Activated CD4-positive, alpha-beta T cell treated with anti-CD3 and anti-CD28 coated beads, Interleukin-2, amount 10 ng/mL, durations not matched to agents 24 days and 14 days (primary cell): ENCODE results near the gene NDEL1. TPM values are rescaled to one million over a fixed set of nuclear protein-coding genes. Genes with fewer than 3 reads are reported as not detected.

Experiments
- DNase-seq: peaks from one replicate; pipeline ENCODE4 v3.0.0; 2022
- H3K27ac Mint-ChIP-seq: one replicate; pipeline ENCODE4 v1.8.0; 2022; ENCODE audit warnings: mild to moderate bottlenecking, mixed read lengths
- H3K27me3 Mint-ChIP-seq: one replicate; pipeline ENCODE4 v1.8.0; 2022; ENCODE audit warnings: mixed read lengths
- H3K36me3 Mint-ChIP-seq: one replicate; pipeline ENCODE4 v1.8.0; 2022; ENCODE audit warnings: low read depth, mild to moderate bottlenecking, mixed read lengths
- H3K4me1 Mint-ChIP-seq: one replicate; pipeline ENCODE4 v1.8.0; 2021; ENCODE audit warnings: mixed read lengths
- H3K4me3 Mint-ChIP-seq: one replicate; pipeline ENCODE4 v1.8.0; 2022; ENCODE audit warnings: mild to moderate bottlenecking, moderate library complexity, mixed read lengths
- H3K9me3 Mint-ChIP-seq: one replicate; pipeline ENCODE4 v1.8.0; 2021; ENCODE audit warnings: mixed read lengths
- intact Hi-C: fragments of 100-400 bp; cut with micrococcal nuclease; formaldehyde crosslinking; loops from one replicate; pipeline ENCODE4 v1.15.1; 2023
- total RNA-seq: library from RNA; stranded (reverse); gene quantifications from 2 replicates; pipeline ENCODE4 v1.2.3, GENCODE V29; 2022

NDEL1 gene
- total RNA-seq, 1 donor from 2014 or later: 74.3 TPM

- intact Hi-C loops: no loop called here
- no peak overlapping the region for H3K4me3 Mint-ChIP-seq
- H3K9me3 Mint-ChIP-seq: no peaks in the 10 kb centered on the region
- no peak overlapping the region for H3K27ac Mint-ChIP-seq
- peaks cover 3% of the 10 kb centered on the region for H3K36me3 Mint-ChIP-seq
- no peaks in the 10 kb centered on the region for H3K27me3 Mint-ChIP-seq
- no peak for DNase-seq
- H3K4me1 Mint-ChIP-seq: peaks cover 2% of the 10 kb centered on the region
Measured at GRCh38 chr17:8496081-8496480, 60.4 kb downstream of the NDEL1 start.

- Mint-ChIP-seq H3K27ac (no peak overlapping the region), H3K4me1 (peaks cover 2% of the 10 kb centered on the region), H3K4me3 (no peak overlapping the region), H3K27me3 (no peaks in the 10 kb centered on the region), H3K9me3 (no peaks in the 10 kb centered on the region), H3K36me3 (no peaks in the 10 kb centered on the region)
- intact Hi-C loops: no loop called here
- DNase-seq: no peak
Measured at GRCh38 chr17:8499171-8499570, 63.5 kb downstream of the NDEL1 start.

GRCh38 chr17:8499614-8500013 is 63.9 kb downstream of the NDEL1 start:
- Mint-ChIP-seq H3K4me1 (peaks cover 2% of the 10 kb centered on the region), H3K9me3 (no peaks in the 10 kb centered on the region), H3K27me3 (no peaks in the 10 kb centered on the region), H3K4me3 (no peak overlapping the region), H3K27ac (no peak overlapping the region), H3K36me3 (no peaks in the 10 kb centered on the region)
- no peak for DNase-seq
- intact Hi-C loops: no loop called here

- no peak overlapping the region for H3K27ac Mint-ChIP-seq
- intact Hi-C loops: no loop called here
- peaks cover 2% of the 10 kb centered on the region for H3K4me1 Mint-ChIP-seq
- H3K36me3 Mint-ChIP-seq: no peaks in the 10 kb centered on the region
- H3K9me3 Mint-ChIP-seq: no peaks in the 10 kb centered on the region
- no peak overlapping the region for H3K4me3 Mint-ChIP-seq
- H3K27me3 Mint-ChIP-seq: no peaks in the 10 kb centered on the region
- DNase-seq: no peak
Measured at GRCh38 chr17:8500609-8501008, 64.9 kb downstream of the NDEL1 start.

- no peak for DNase-seq
- Mint-ChIP-seq H3K9me3 (no peaks in the 10 kb centered on the region), H3K27ac (no peak overlapping the region), H3K36me3 (no peaks in the 10 kb centered on the region), H3K27me3 (no peaks in the 10 kb centered on the region), H3K4me3 (no peak overlapping the region), H3K4me1 (peaks cover 2% of the 10 kb centered on the region)
- intact Hi-C loops: no loop called here
Measured at GRCh38 chr17:8502126-8502525, 66.4 kb downstream of the NDEL1 start.

- intact Hi-C loops: no loop called here
- H3K27me3 Mint-ChIP-seq: no peaks in the 10 kb centered on the region
- no peaks in the 10 kb centered on the region for H3K9me3 Mint-ChIP-seq
- H3K36me3 Mint-ChIP-seq: no peaks in the 10 kb centered on the region
- no peak overlapping the region for H3K4me3 Mint-ChIP-seq
- H3K4me1 Mint-ChIP-seq: peaks cover 2% of the 10 kb centered on the region
- no peak for DNase-seq
- no peak overlapping the region for H3K27ac Mint-ChIP-seq
Measured at GRCh38 chr17:8503368-8503767, 67.7 kb downstream of the NDEL1 start.

- no peak for DNase-seq
- Mint-ChIP-seq H3K4me3 (no peak overlapping the region), H3K36me3 (no peaks in the 10 kb centered on the region), H3K27ac (no peak overlapping the region), H3K9me3 (no peaks in the 10 kb centered on the region), H3K4me1 (peaks cover 2% of the 10 kb centered on the region), H3K27me3 (no peaks in the 10 kb centered on the region)
- intact Hi-C loops: no loop called here
Measured at GRCh38 chr17:8503807-8504206, 68.1 kb downstream of the NDEL1 start.

GRCh38 chr17:8504460-8505207 is 69.0 kb downstream of the NDEL1 start:
- Mint-ChIP-seq H3K27me3 (no peaks in the 10 kb centered on the region), H3K4me3 (no peak overlapping the region), H3K4me1 (no peaks in the 10 kb centered on the region), H3K36me3 (no peaks in the 10 kb centered on the region), H3K9me3 (no peaks in the 10 kb centered on the region), H3K27ac (no peak overlapping the region)
- intact Hi-C loops: no loop called here
- no peak for DNase-seq

- Mint-ChIP-seq H3K27ac (no peak overlapping the region), H3K9me3 (no peaks in the 10 kb centered on the region), H3K36me3 (no peaks in the 10 kb centered on the region), H3K4me1 (no peaks in the 10 kb centered on the region), H3K27me3 (no peaks in the 10 kb centered on the region), H3K4me3 (no peak overlapping the region)
- no peak for DNase-seq
- intact Hi-C loops: no loop called here
Measured at GRCh38 chr17:8506145-8506544, 70.5 kb downstream of the NDEL1 start.

- Mint-ChIP-seq H3K27ac (no peak overlapping the region), H3K4me3 (no peak overlapping the region), H3K27me3 (no peaks in the 10 kb centered on the region), H3K9me3 (no peaks in the 10 kb centered on the region), H3K36me3 (peaks cover 9% of the 10 kb centered on the region), H3K4me1 (no peaks in the 10 kb centered on the region)
- intact Hi-C loops: no loop called here
- DNase-seq: no peak
Measured at GRCh38 chr17:8514801-8515200, 79.1 kb downstream of the NDEL1 start.

Other genes starting within 250 kb of the NDEL1 start
- 4.7 and 5.7 TPM in 2 replicates for gene BORCS6, start 245.7 kb upstream of the NDEL1 start, total RNA-seq
- gene AURKB, start 225.3 kb upstream of the NDEL1 start, total RNA-seq: 92.3 and 101 TPM in 2 replicates
- gene CTC1, start 187.8 kb upstream of the NDEL1 start, total RNA-seq: 75.0 and 78.7 TPM in 2 replicates
- 208 and 211 TPM in 2 replicates for gene PFAS, start 186.6 kb upstream of the NDEL1 start, total RNA-seq
- gene RANGRF, start 147.2 kb upstream of the NDEL1 start, total RNA-seq: 57.5 and 66.3 TPM in 2 replicates
- 5.4 and 6.8 TPM in 2 replicates for gene SLC25A35, start 140.5 kb upstream of the NDEL1 start, total RNA-seq
- not detected in 2 replicates for gene ARHGEF15, start 125.6 kb upstream of the NDEL1 start, total RNA-seq
- not detected in 2 replicates for gene ODF4, start 96.0 kb upstream of the NDEL1 start, total RNA-seq
- 2,460 and 2,469 TPM in 2 replicates for gene RPL26, start 52.7 kb upstream of the NDEL1 start, total RNA-seq
- not detected in 2 replicates for gene RNF222, start 38.1 kb upstream of the NDEL1 start, total RNA-seq
- gene MYH10, start 194.8 kb downstream of the NDEL1 start, total RNA-seq: 14.1 and 19.4 TPM in 2 replicates